WTC11 (cell line): ENCODE data around the gene NOL4L. TPM values are rescaled to one million over a fixed set of nuclear protein-coding genes. Genes with fewer than 3 reads are reported as not detected.

Source experiments
- ATAC-seq: fragments of 200-7000 bp; cut with Tn5 transposase; 2 replicates; pipeline ENCODE4 v1.10.0; 2021; ENCODE audit warnings: mild to moderate bottlenecking, moderate library complexity
- CTCF ChIA-PET: fragments of 300-600 bp; sonication (Branson Sonifier 250); formaldehyde crosslinking; loops from one replicate; lab custom pipeline; 2021; ENCODE audit warnings: antibody characterized with exemption; lab: Charles Lee
- POLR2A ChIA-PET: fragments of 350-600 bp; sonication (Branson Sonifier 250); formaldehyde crosslinking; loops from one replicate; lab custom pipeline; 2021; ENCODE audit warnings: antibody characterized with exemption; lab: Charles Lee
- DNase-seq: peaks from one replicate; pipeline ENCODE4 v3.0.0; 2021; ENCODE audit warnings: low spot score
- H3K27ac Mint-ChIP-seq: 2 replicates; pipeline ENCODE4 v1.8.0; 2021; ENCODE audit warnings: mixed read lengths
- H3K27me3 Mint-ChIP-seq: 2 replicates; pipeline ENCODE4 v1.8.0; 2021; ENCODE audit warnings: low read depth, mild to moderate bottlenecking, moderate library complexity, mixed read lengths
- H3K36me3 Mint-ChIP-seq: 2 replicates; pipeline ENCODE4 v1.8.0; 2021; ENCODE audit warnings: mixed read lengths
- H3K4me1 Mint-ChIP-seq: 2 replicates; pipeline ENCODE4 v1.8.0; 2022; ENCODE audit warnings: mixed read lengths
- H3K4me3 Mint-ChIP-seq: 2 replicates; pipeline ENCODE4 v1.8.0; 2021; ENCODE audit warnings: mild to moderate bottlenecking, moderate library complexity, mixed read lengths
- H3K9me3 Mint-ChIP-seq: 2 replicates; pipeline ENCODE4 v1.8.0; 2021; ENCODE audit warnings: mixed read lengths
- AFF4 ChIP-seq: sonication (generic); formaldehyde crosslinking; IDR thresholded peaks from 2 replicates; pipeline ENCODE4 v1.8.1; 2023; ENCODE audit warnings: mild to moderate bottlenecking, missing genetic modification reagents, borderline replicate concordance
- CBFB ChIP-seq: sonication (generic); formaldehyde crosslinking; IDR thresholded peaks from 2 replicates; pipeline ENCODE4 v1.8.1; 2022; ENCODE audit warnings: mild to moderate bottlenecking, low read depth, missing genetic modification reagents
- E2F1 ChIP-seq: sonication (generic); formaldehyde crosslinking; IDR thresholded peaks from 2 replicates; pipeline ENCODE4 v1.8.0; 2022; ENCODE audit warnings: mild to moderate bottlenecking, missing genetic modification reagents
- FOXP1 ChIP-seq: sonication (generic); formaldehyde crosslinking; IDR thresholded peaks from 2 replicates; pipeline ENCODE4 v1.8.0; 2022; ENCODE audit warnings: missing genetic modification reagents, mild to moderate bottlenecking, moderate library complexity, borderline replicate concordance
- MAX ChIP-seq: sonication (generic); formaldehyde crosslinking; IDR thresholded peaks from 2 replicates; pipeline ENCODE4 v1.8.0; 2022; ENCODE audit warnings: mild to moderate bottlenecking, missing genetic modification reagents
- MXD4 ChIP-seq: fragments of 250-450 bp; sonication (Bioruptor Pico); IDR thresholded peaks from 2 replicates; pipeline ENCODE4 v1.8.0; 2021; ENCODE audit warnings: mild to moderate bottlenecking, moderate library complexity, borderline replicate concordance
- PRDM15 ChIP-seq: sonication (generic); formaldehyde crosslinking; IDR thresholded peaks from 2 replicates; pipeline ENCODE4 v1.8.0; 2022; ENCODE audit warnings: missing genetic modification reagents
- PRRX2 ChIP-seq: fragments of 250-450 bp; sonication (Bioruptor Pico); IDR thresholded peaks from 2 replicates; pipeline ENCODE4 v1.8.0; 2021; ENCODE audit warnings: mild to moderate bottlenecking
- RELA ChIP-seq: sonication (generic); formaldehyde crosslinking; IDR thresholded peaks from 2 replicates; pipeline ENCODE4 v1.8.1; 2022; ENCODE audit warnings: missing genetic modification reagents, mild to moderate bottlenecking, borderline replicate concordance
- SOX15 ChIP-seq: fragments of 250-450 bp; sonication (Bioruptor Pico); IDR thresholded peaks from 2 replicates; pipeline ENCODE4 v1.9.0; 2021; ENCODE audit warnings: mild to moderate bottlenecking
- TCF7 ChIP-seq: sonication (generic); formaldehyde crosslinking; IDR thresholded peaks from 2 replicates; pipeline ENCODE4 v1.8.0; 2022; ENCODE audit warnings: mild to moderate bottlenecking, low read depth, missing genetic modification reagents, moderate library complexity
- ZBTB21 ChIP-seq: sonication (generic); formaldehyde crosslinking; IDR thresholded peaks from 2 replicates; pipeline ENCODE4 v1.8.1; 2023; ENCODE audit warnings: mild to moderate bottlenecking, missing genetic modification reagents, borderline replicate concordance
- ZBTB43 ChIP-seq: sonication (generic); formaldehyde crosslinking; IDR thresholded peaks from 2 replicates; pipeline ENCODE4 v1.8.1; 2023; ENCODE audit warnings: mild to moderate bottlenecking, missing genetic modification reagents
- ZMAT4 ChIP-seq: fragments of 250-450 bp; sonication (Bioruptor Pico); IDR thresholded peaks from 2 replicates; pipeline ENCODE4 v1.9.0; 2021; ENCODE audit warnings: mild to moderate bottlenecking
- ZNF317 ChIP-seq: sonication (generic); formaldehyde crosslinking; IDR thresholded peaks from 2 replicates; pipeline ENCODE4 v1.8.1; 2023; ENCODE audit warnings: low read depth, mild to moderate bottlenecking, moderate library complexity, missing genetic modification reagents, borderline replicate concordance
- ZNF396 ChIP-seq: fragments of 250-450 bp; sonication (Bioruptor Pico); IDR thresholded peaks from 2 replicates; pipeline ENCODE4 v1.8.0; 2021; ENCODE audit warnings: mild to moderate bottlenecking, moderate library complexity, borderline replicate concordance
- total RNA-seq: library from RNA; stranded (reverse); gene quantifications from 3 replicates; pipeline ENCODE4 v1.2.3, GENCODE V29; 2021

The NOL4L gene
- total RNA-seq, 1 experiment from 2014 or later, result 29.0 TPM

- H3K9me3 Mint-ChIP-seq, result no peaks in the 10 kb centered on the region
- no peak for DNase-seq
- POLR2A ChIA-PET, result no interaction called here
- TF ChIP-seq ZBTB43 (CRISPR knock-in tag) (no peak), MAX (CRISPR knock-in tag) (no peak), ZNF396 (CRISPR knock-in tag) (no peak), TCF7 (no peak), ZBTB21 (CRISPR knock-in tag) (no peak), MXD4 (CRISPR knock-in tag) (no peak), CBFB (CRISPR knock-in tag) (no peak), PRDM15 (CRISPR knock-in tag) (no peak), AFF4 (CRISPR knock-in tag) (no peak), PRRX2 (no peak), E2F1 (no peak), SOX15 (CRISPR knock-in tag) (no peak), ZNF317 (CRISPR knock-in tag) (no peak), ZMAT4 (CRISPR knock-in tag) (no peak), FOXP1 (CRISPR knock-in tag) (no peak), RELA (CRISPR knock-in tag) (no peak)
- CTCF ChIA-PET, result interaction anchor here (1.5 kb wide), 1 partner anchor 141 kb away, joined by 5 read pairs; no protein-coding TSS in a partner anchor
- no peaks in the 10 kb centered on the region for H3K27me3 Mint-ChIP-seq
- H3K4me1 Mint-ChIP-seq, result peaks cover 30% of the 10 kb centered on the region
- H3K27ac Mint-ChIP-seq, result no peak overlapping the region
- no peak overlapping the region for H3K4me3 Mint-ChIP-seq
- no peak for ATAC-seq
- no peaks in the 10 kb centered on the region for H3K36me3 Mint-ChIP-seq
Observed at GRCh38 chr20:32512047-32512385, 73.1 kb downstream of the NOL4L start.
